ENCODE measurements around the gene DST.

The DST gene

GRCh38 chr6:56521976-56522375 is 120.7 kb downstream of the DST start:
- H3K9me3 ChIP-seq (replicated peaks; ENCODE audit: insufficient read depth, low read length): no peaks in the 10 kb centered on the region
- DNase-seq: no peak
- H2AFZ ChIP-seq (ENCODE audit: low read length): no peak overlapping the region
- TF ChIP-seq EZH2 (optimal IDR thresholded peaks at IDR 0.05; ENCODE audit: low read depth, low read length) (no peak), EZH2phosphoT487 (IDR thresholded peaks at IDR 0.05; ENCODE audit: low read length) (no peak)
- TF ChIP-seq, protein P1, sequence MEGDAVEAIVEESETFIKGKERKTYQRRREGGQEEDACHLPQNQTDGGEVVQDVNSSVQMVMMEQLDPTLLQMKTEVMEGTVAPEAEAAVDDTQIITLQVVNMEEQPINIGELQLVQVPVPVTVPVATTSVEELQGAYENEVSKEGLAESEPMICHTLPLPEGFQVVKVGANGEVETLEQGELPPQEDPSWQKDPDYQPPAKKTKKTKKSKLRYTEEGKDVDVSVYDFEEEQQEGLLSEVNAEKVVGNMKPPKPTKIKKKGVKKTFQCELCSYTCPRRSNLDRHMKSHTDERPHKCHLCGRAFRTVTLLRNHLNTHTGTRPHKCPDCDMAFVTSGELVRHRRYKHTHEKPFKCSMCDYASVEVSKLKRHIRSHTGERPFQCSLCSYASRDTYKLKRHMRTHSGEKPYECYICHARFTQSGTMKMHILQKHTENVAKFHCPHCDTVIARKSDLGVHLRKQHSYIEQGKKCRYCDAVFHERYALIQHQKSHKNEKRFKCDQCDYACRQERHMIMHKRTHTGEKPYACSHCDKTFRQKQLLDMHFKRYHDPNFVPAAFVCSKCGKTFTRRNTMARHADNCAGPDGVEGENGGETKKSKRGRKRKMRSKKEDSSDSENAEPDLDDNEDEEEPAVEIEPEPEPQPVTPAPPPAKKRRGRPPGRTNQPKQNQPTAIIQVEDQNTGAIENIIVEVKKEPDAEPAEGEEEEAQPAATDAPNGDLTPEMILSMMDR (IDR thresholded peaks at IDR 0.05; ENCODE audit: low read length): no peak
- H3K9me2 ChIP-seq (replicated peaks; ENCODE audit: insufficient read depth, low read length): no peaks in the 10 kb centered on the region
- H3K4me2 ChIP-seq (ENCODE audit: low read depth, low read length): no peak overlapping the region
- no peaks in the 10 kb centered on the region for H3K79me2 ChIP-seq (ENCODE audit: low read length)
- 0 out of 2 replicates have a peak, but pooled peaks cover 3% of the 10 kb centered on the region for H3K36me3 ChIP-seq (replicated peaks; ENCODE audit: insufficient read depth, low read length)
- H3K4me1 ChIP-seq (ENCODE audit: low read length): no peaks in the 10 kb centered on the region
- H3K27ac ChIP-seq (ENCODE audit: low read length): no peak overlapping the region
- no peaks in the 10 kb centered on the region for H3F3A ChIP-seq (ENCODE audit: insufficient read depth, low read length)
- H3K27me3 ChIP-seq (replicated peaks; ENCODE audit: insufficient read depth, low read length): no peaks in the 10 kb centered on the region
- no peak overlapping the region for H3K4me3 ChIP-seq (ENCODE audit: low read length)
- H3K9ac ChIP-seq (ENCODE audit: low read length): no peak overlapping the region
- H4K20me1 ChIP-seq (ENCODE audit: insufficient read depth, low read length): no peaks in the 10 kb centered on the region

DNA sequence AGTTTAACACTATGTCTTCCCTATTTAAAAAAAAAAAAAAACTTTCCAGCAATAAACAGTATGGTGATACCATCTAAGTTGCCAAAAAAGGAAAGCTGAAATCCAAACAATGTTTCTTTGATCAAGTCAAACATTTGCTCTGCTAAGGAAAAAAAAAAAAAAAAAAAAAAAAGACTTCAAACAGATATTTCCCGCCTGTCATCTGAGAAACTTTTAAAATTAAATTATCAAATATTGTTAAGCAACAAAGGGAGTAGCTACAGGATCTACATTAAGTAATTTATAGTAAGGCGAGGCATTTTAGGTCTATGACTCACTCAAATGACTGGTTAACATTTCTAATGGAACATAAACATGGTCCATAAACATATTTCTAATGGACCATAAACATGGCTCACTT is 121.2 kb downstream of the DST start:
- Histone ChIP-seq H3F3A (ENCODE audit: insufficient read depth, low read length) (no peaks in the 10 kb centered on the region), H3K27me3 (replicated peaks; ENCODE audit: insufficient read depth, low read length) (no peaks in the 10 kb centered on the region), H3K36me3 (replicated peaks; ENCODE audit: insufficient read depth, low read length) (0 out of 2 replicates have a peak, but pooled peaks cover 3% of the 10 kb centered on the region), H3K4me1 (ENCODE audit: low read length) (no peaks in the 10 kb centered on the region), H3K9me3 (replicated peaks; ENCODE audit: insufficient read depth, low read length) (no peaks in the 10 kb centered on the region), H3K27ac (ENCODE audit: low read length) (no peak overlapping the region), H2AFZ (ENCODE audit: low read length) (no peak overlapping the region), H3K9me2 (replicated peaks; ENCODE audit: insufficient read depth, low read length) (no peaks in the 10 kb centered on the region), H4K20me1 (ENCODE audit: insufficient read depth, low read length) (no peaks in the 10 kb centered on the region), H3K79me2 (ENCODE audit: low read length) (no peaks in the 10 kb centered on the region), H3K4me3 (ENCODE audit: low read length) (no peak overlapping the region), H3K4me2 (ENCODE audit: low read depth, low read length) (no peak overlapping the region), H3K9ac (ENCODE audit: low read length) (no peak overlapping the region)
- TF ChIP-seq EZH2 (optimal IDR thresholded peaks at IDR 0.05; ENCODE audit: low read depth, low read length): no peak
- TF ChIP-seq, protein P1 (IDR thresholded peaks at IDR 0.05; ENCODE audit: low read length): no peak
- no peak for TF ChIP-seq EZH2phosphoT487 (IDR thresholded peaks at IDR 0.05; ENCODE audit: low read length)
- no peak for DNase-seq

- Histone ChIP-seq H3K9me3 (replicated peaks; ENCODE audit: insufficient read depth, low read length) (no peaks in the 10 kb centered on the region), H3K9ac (ENCODE audit: low read length) (no peak overlapping the region), H3K4me3 (ENCODE audit: low read length) (no peak overlapping the region), H3K4me2 (ENCODE audit: low read depth, low read length) (no peak overlapping the region), H3K27ac (ENCODE audit: low read length) (no peak overlapping the region), H3K36me3 (replicated peaks; ENCODE audit: insufficient read depth, low read length) (no peaks in the 10 kb centered on the region), H3K4me1 (ENCODE audit: low read length) (no peaks in the 10 kb centered on the region), H3K27me3 (replicated peaks; ENCODE audit: insufficient read depth, low read length) (no peaks in the 10 kb centered on the region), H3K79me2 (ENCODE audit: low read length) (no peaks in the 10 kb centered on the region), H2AFZ (ENCODE audit: low read length) (no peak overlapping the region), H3K9me2 (replicated peaks; ENCODE audit: insufficient read depth, low read length) (no peaks in the 10 kb centered on the region), H4K20me1 (ENCODE audit: insufficient read depth, low read length) (no peaks in the 10 kb centered on the region), H3F3A (ENCODE audit: insufficient read depth, low read length) (no peaks in the 10 kb centered on the region)
- DNase-seq: no peak
- TF ChIP-seq EZH2phosphoT487 (IDR thresholded peaks at IDR 0.05; ENCODE audit: low read length) (no peak), EZH2 (optimal IDR thresholded peaks at IDR 0.05; ENCODE audit: low read depth, low read length) (no peak)
- TF ChIP-seq, protein P1 (IDR thresholded peaks at IDR 0.05; ENCODE audit: low read length): no peak
Measured at GRCh38 chr6:56520218-56520617, 122.5 kb downstream of the DST start.
